ENCODE measurements around the gene ANKRD11.

Gene ANKRD11

GRCh38 chr16:89224665-89225064 is 265.7 kb downstream of the ANKRD11 start:
- peaks cover 3% of the 10 kb centered on the region; the same call in 1 of the 2 replicates for H3K36me3 ChIP-seq (ENCODE audit: insufficient read depth)
- H3K9ac ChIP-seq = no peak overlapping the region
- H2AFZ ChIP-seq (ENCODE audit: low read depth) = no peak overlapping the region
- H4K20me1 ChIP-seq (ENCODE audit: insufficient read depth) = no peaks in the 10 kb centered on the region
- H3K27me3 ChIP-seq (ENCODE audit: insufficient read depth, low read depth) = no peaks in the 10 kb centered on the region
- H3K4me1 ChIP-seq (ENCODE audit: low read depth, poor library complexity, severe bottlenecking) = no peaks in the 10 kb centered on the region
- no peak for TF ChIP-seq CTCF (conservative IDR thresholded peaks at IDR 0.05; ENCODE audit: low read depth, low read length)
- no peak overlapping the region for H3K4me3 ChIP-seq (IDR thresholded peaks at IDR 0.05; ENCODE audit: insufficient read depth, low read depth, low read length)
- no peak overlapping the region for H3K27ac ChIP-seq
- H3K79me2 ChIP-seq (ENCODE audit: insufficient read depth, low read depth) = no peaks in the 10 kb centered on the region; the same call in 1 of the 2 replicates
- H3K4me2 ChIP-seq = no peak overlapping the region

- no peak for TF ChIP-seq CTCF (conservative IDR thresholded peaks at IDR 0.05; ENCODE audit: low read depth, low read length)
- H3K79me2 ChIP-seq (ENCODE audit: insufficient read depth, low read depth) = no peaks in the 10 kb centered on the region; the same call in 1 of the 2 replicates
- H4K20me1 ChIP-seq (ENCODE audit: insufficient read depth) = no peaks in the 10 kb centered on the region
- H3K9ac ChIP-seq = no peak overlapping the region
- no peak overlapping the region for H2AFZ ChIP-seq (ENCODE audit: low read depth)
- no peak overlapping the region for H3K27ac ChIP-seq
- H3K4me1 ChIP-seq (ENCODE audit: low read depth, poor library complexity, severe bottlenecking) = peaks cover 4% of the 10 kb centered on the region
- peaks cover 3% of the 10 kb centered on the region; the same call in 1 of the 2 replicates for H3K36me3 ChIP-seq (ENCODE audit: insufficient read depth)
- H3K4me2 ChIP-seq = no peak overlapping the region
- no peaks in the 10 kb centered on the region for H3K27me3 ChIP-seq (ENCODE audit: insufficient read depth, low read depth)
- no peak overlapping the region for H3K4me3 ChIP-seq (IDR thresholded peaks at IDR 0.05; ENCODE audit: insufficient read depth, low read depth, low read length)
These were observed 267.4 kb downstream of the ANKRD11 start for GRCh38 chr16:89222931-89223330.

- Histone ChIP-seq H4K20me1 (ENCODE audit: insufficient read depth) (no peaks in the 10 kb centered on the region), H3K27me3 (ENCODE audit: insufficient read depth, low read depth) (no peaks in the 10 kb centered on the region), H3K9ac (no peak overlapping the region), H3K4me2 (no peak overlapping the region), H3K36me3 (ENCODE audit: insufficient read depth) (no peaks in the 10 kb centered on the region; the same call in 1 of the 2 replicates), H2AFZ (ENCODE audit: low read depth) (no peak overlapping the region), H3K79me2 (ENCODE audit: insufficient read depth, low read depth) (no peaks in the 10 kb centered on the region; the same call in 1 of the 2 replicates), H3K27ac (no peak overlapping the region), H3K4me3 (IDR thresholded peaks at IDR 0.05; ENCODE audit: insufficient read depth, low read depth, low read length) (no peak overlapping the region), H3K4me1 (ENCODE audit: low read depth, poor library complexity, severe bottlenecking) (peaks cover 9% of the 10 kb centered on the region)
- TF ChIP-seq CTCF (conservative IDR thresholded peaks at IDR 0.05; ENCODE audit: low read depth, low read length) = no peak
These were observed 268.8 kb downstream of the ANKRD11 start for GRCh38 chr16:89221604-89222003.

- H3K9ac ChIP-seq = no peak overlapping the region
- no peak for TF ChIP-seq CTCF (conservative IDR thresholded peaks at IDR 0.05; ENCODE audit: low read depth, low read length)
These were observed 271.0 kb downstream of the ANKRD11 start for GRCh38 chr16:89219365-89219764.

More at GRCh38 chr16:89219365-89219764, 271.0 kb downstream of the ANKRD11 start:
- Histone ChIP-seq H3K27ac (no peak overlapping the region), H3K4me2 (no peak overlapping the region), H2AFZ (ENCODE audit: low read depth) (no peak overlapping the region), H3K79me2 (ENCODE audit: insufficient read depth, low read depth) (no peaks in the 10 kb centered on the region; the same call in 1 of the 2 replicates), H3K4me3 (IDR thresholded peaks at IDR 0.05; ENCODE audit: insufficient read depth, low read depth, low read length) (no peak overlapping the region), H3K27me3 (ENCODE audit: insufficient read depth, low read depth) (no peaks in the 10 kb centered on the region), H3K36me3 (ENCODE audit: insufficient read depth) (no peaks in the 10 kb centered on the region), H4K20me1 (ENCODE audit: insufficient read depth) (no peaks in the 10 kb centered on the region), H3K4me1 (ENCODE audit: low read depth, poor library complexity, severe bottlenecking) (peaks cover 15% of the 10 kb centered on the region)

Data from KMS-11 (cell line).